Measurements from ENCODE around the gene TOPAZ1.

The TOPAZ1 gene

DNA sequence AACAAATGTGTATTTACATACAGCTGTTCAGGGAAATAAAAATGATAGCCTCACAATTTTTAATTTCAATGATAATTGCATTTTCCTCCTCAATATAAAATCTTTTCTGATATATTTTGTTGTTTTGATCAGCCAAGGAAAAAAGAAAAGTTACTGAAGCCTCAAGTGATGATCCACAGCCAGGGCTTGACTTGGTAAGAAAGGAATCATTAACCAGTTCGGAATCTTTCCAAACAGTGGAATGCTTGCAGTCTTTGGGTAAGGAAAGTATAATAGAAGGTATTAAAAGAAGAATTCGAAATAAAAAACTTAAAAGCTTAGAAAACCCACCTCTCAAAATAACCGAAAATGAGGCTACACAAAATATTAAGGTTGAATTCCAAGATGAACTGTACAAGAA, 1.0 kb downstream of the TOPAZ1 start:
- DNase-seq (ENCODE audit: low read depth) = no peak

GRCh38 chr3:44248152-44248551, 6.5 kb downstream of the TOPAZ1 start:
- no peak for DNase-seq (ENCODE audit: low read depth)

DNA sequence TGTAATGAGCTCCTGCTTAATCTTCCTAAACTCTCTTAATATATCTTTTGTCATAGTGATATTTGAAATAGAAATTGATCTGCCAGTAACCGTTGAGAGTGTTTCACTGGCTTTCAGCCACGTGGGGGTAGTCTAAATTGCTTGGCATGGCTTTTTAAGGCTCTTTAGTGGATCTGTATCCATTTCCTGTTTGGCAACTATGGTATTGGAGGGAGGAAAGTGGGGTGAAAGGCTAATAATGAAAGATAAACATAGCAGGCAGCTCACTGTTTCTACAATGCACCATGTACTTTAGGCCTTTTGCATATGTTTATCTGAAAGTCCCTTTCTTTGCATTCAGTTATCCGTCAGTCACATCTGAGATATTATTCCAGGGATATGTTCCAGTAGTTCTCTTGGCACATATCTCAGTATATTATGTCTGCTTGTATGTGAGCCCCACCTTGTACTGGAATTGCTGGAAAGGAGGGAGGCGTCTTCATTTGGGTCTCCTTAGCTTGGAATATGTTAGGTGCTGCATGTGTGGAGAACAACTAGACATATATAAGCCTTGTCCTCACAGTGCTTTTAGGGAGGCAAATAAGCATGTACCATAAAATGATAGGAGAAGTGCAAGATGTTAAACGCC, 10.8 kb downstream of the TOPAZ1 start:
- no peak for DNase-seq (ENCODE audit: low read depth)

DNA sequence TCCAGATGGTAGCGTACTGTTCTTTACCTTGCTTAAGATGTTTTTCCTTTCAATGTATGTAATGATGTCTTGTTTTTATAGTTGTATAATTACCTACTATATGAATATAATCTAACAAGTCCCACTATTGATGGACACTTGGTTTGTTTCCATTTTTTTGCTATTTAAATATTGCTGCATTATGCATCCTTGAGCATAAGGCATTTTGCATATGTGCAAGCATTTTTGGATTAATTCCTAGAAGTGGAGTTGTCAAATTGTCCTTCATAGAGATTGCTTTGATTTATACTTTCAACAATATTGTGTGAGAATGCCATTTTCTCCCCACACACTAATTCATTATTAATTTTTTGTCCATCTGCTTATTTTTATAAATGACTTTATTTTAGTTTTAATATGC, 17.7 kb downstream of the TOPAZ1 start:
- no peak for DNase-seq (ENCODE audit: low read depth)

GRCh38 chr3:44264146-44264545, 22.5 kb downstream of the TOPAZ1 start:
- no peak for DNase-seq (ENCODE audit: low read depth)

GRCh38 chr3:44265815-44266214, 24.1 kb downstream of the TOPAZ1 start:
- no peak for DNase-seq (ENCODE audit: low read depth)

DNA sequence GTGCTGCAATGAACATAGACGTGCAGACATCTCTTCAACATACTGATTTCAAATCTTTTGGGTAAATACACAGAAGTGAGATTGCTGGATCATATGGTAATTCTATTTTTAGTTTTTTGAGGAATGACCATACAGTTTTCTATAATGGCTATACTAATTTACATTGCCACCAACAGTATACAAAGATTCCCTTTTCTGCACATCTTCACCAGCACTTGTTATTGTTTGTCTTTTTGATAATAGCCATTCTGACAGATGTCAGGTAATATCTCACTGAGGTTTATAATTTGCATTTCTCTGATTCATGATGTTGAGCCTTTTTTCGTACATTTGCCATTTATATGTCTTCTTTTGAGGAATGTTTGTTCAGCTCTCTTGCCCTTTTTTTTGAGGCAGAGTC, 30.5 kb downstream of the TOPAZ1 start:
- DNase-seq (ENCODE audit: low read depth) = no peak

DNA sequence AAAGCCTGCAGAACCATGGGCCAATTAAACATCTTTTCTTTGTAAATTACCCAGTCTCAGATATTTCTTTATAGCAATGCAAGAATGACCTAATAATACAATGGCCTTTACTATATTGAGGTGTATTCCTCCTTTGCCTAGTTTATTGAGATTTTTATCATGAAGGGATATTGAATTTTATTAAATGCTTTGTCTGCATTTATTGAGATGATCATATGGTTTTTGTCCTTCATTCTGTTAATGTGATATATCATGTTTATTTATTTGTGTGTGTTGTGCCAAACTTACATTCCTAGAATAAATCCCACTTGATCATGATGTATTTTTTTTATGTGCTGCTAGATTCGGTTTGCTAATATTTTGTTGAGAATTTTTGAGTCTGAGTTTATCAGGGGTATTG, 36.2 kb downstream of the TOPAZ1 start:
- DNase-seq (ENCODE audit: low read depth) = no peak

DNA sequence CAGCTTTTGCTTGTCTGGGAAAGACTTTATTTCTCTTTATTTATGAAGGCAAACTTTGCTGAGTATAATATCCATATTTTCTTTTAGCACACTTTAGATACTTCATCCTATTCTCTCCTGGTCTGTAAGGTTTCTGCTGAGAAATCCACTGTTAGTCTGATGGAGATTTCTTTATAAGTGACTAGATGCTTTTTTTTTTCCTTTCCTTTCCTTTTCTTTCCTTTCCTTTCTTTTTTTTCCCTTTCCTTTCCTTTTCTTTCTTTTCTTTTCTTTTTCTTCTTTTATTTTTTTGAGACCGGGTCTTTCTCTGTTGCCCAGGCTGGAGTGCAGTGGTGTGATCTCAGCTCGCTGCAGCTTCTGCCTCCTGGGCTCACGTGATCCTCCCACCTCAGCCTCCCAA, 38.4 kb downstream of the TOPAZ1 start:
- DNase-seq (ENCODE audit: low read depth) = no peak

GRCh38 chr3:44280631-44281030, 38.9 kb downstream of the TOPAZ1 start:
- DNase-seq (ENCODE audit: low read depth) = no peak

GRCh38 chr3:44284949-44285348, 43.3 kb downstream of the TOPAZ1 start:
- no peak for DNase-seq (ENCODE audit: low read depth)

GRCh38 chr3:44289882-44290462, 48.3 kb downstream of the TOPAZ1 start:
- DNase-seq (ENCODE audit: low read depth) = no peak

GRCh38 chr3:44292276-44292675, 50.6 kb downstream of the TOPAZ1 start:
- no peak for DNase-seq (ENCODE audit: low read depth)

DNA sequence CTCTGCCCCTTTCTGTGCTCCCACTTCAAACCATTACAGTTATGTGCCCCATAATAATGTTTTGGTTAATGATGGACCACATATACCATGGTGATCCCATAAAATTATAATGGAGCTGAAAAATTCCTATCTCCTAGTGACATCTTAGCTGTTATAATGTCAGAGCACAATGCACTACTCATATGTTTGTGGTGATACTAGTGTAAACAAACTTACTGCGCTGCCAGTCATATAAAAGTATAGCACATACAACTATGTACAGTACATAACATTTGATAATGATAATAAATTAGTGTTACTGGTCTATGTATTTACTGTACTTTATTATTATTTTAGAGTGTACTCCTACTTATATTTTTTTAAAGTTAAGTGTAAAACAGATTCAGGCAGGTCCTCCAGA, 51.3 kb downstream of the TOPAZ1 start:
- DNase-seq (ENCODE audit: low read depth) = no peak

GRCh38 chr3:44297255-44297654, 55.6 kb downstream of the TOPAZ1 start:
- DNase-seq (ENCODE audit: low read depth) = no peak

- no peak for DNase-seq (ENCODE audit: low read depth)
These were observed 60.1 kb downstream of the TOPAZ1 start for GRCh38 chr3:44301746-44302145.

DNA sequence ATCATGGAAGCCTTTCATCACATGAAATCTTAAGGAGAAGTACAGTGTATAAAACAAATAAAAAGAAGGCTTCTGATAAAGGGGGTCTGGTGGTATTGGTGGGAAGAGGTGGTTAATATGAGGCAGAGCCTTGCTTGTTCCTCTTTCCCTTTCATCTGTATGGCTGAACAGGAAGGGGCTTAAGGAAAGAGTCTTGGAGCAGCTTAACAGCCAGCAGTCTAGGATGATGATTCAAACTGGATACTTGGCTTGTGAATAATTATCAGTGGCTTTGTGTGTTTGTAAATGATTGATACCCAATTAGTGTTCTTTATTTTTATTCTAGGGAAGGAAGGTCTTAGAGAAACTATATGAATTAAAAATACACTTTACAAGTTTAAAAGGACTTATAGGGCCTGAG, 67.8 kb downstream of the TOPAZ1 start:
- no peak for DNase-seq (ENCODE audit: low read depth)

- no peak for DNase-seq (ENCODE audit: low read depth)
These were observed 77.2 kb downstream of the TOPAZ1 start for GRCh38 chr3:44318891-44319311.

DNA sequence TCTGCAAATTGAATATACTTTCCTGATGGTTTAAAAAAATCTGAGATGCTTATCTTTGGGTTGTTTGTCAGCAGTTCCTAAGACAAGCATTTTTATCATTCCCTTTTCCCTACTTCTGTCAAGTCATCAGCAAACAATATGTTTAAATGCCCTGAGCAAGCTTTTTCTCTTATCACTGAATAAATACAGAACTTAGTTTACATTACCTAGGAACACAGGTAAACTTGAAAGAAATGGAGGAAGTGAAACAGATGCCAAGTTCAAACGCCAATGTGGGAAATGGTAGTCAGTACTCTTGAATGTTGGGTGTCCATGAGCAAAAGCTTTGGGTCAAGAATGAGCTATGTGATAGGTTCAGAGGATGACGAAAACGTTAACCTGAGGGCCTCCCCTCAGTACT, 79.6 kb downstream of the TOPAZ1 start:
- DNase-seq (ENCODE audit: low read depth) = no peak

- DNase-seq (ENCODE audit: low read depth) = no peak
These were observed 81.8 kb downstream of the TOPAZ1 start for GRCh38 chr3:44323341-44323955.

- DNase-seq (ENCODE audit: low read depth) = no peak
These were observed 82.9 kb downstream of the TOPAZ1 start for GRCh38 chr3:44324584-44324983.

- no peak for DNase-seq (ENCODE audit: low read depth)
These were observed 84.3 kb downstream of the TOPAZ1 start for GRCh38 chr3:44326019-44326418.

GRCh38 chr3:44326515-44326914, 84.8 kb downstream of the TOPAZ1 start:
- no peak for DNase-seq (ENCODE audit: low read depth)

DNA sequence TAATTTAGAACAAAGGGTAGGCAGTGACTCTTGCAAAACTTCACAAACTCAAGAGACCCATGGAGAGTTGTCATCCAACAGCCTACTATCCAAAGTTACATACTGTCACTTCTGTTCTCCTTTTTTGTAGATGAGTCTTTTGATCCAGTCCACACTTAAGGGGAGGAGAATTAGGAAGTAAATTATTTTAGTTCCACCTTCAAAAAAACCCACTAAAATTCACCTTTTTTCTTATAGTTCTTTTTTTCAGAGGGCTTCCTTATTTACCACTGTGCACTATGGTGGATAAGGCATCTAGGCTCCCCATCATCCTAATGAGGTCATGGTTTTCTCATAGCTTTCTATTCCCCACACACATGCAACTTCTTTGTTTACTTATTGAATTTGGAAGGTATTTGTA, 88.3 kb downstream of the TOPAZ1 start:
- DNase-seq (ENCODE audit: low read depth) = no peak

Data from GM04503 (cell line).